Muscle of back (tissue), 11 donors: ENCODE results near the gene TXNRD2. TPM values are rescaled to one million over a fixed set of nuclear protein-coding genes. Genes with fewer than 3 reads are reported as not detected.
"Not testable (repeated sequence)": the region's sequence is repeated elsewhere in the genome, so short reads cannot be mapped to it uniquely, and the experiment has no call there.

Experiments used
- DNase-seq, 3 donors: peaks; one replicate each; pipeline versions ENCODE4 v3.0.0 to v3.0.0-alpha.2; 2013
- polyA plus RNA-seq, 10 donors: library from polyadenylated mRNA; unstranded; fragments of 120-200 nt; gene quantifications; one replicate each; pipeline ENCODE4 v1.2.1, GENCODE V29; 2013; ENCODE audit not compliant: insufficient read length in 10 of 10

The TXNRD2 gene
- polyA plus RNA-seq, 10 donors: 13.0 to 19.2 (median 15.0) TPM

GRCh38 chr22:19907902-19908301, 33.7 kb downstream of the TXNRD2 start:
- not testable (repeated sequence) for DNase-seq

DNA sequence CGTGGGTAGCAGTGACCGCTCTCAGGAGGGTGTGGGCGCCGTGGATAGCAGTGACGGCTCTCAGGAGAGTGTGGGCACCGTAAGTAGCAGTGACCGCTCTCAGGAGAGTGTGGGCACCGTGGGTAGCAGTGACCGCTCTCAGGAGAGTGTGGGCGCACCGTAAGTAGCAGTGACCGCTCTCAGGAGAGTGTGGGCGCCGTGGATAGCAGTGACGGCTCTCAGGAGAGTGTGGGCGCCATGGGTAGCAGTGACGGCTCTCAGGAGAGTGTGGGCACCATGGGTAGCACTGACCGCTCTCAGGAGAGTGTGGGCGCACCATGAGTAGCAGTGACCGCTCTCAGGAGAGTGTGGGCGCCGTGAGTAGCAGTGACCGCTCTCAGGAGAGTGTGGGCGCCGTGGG, 34.8 kb downstream of the TXNRD2 start:
- DNase-seq: not testable (repeated sequence)

- no peak for DNase-seq
These were observed 36.0 kb downstream of the TXNRD2 start for GRCh38 chr22:19905347-19906276.

DNA sequence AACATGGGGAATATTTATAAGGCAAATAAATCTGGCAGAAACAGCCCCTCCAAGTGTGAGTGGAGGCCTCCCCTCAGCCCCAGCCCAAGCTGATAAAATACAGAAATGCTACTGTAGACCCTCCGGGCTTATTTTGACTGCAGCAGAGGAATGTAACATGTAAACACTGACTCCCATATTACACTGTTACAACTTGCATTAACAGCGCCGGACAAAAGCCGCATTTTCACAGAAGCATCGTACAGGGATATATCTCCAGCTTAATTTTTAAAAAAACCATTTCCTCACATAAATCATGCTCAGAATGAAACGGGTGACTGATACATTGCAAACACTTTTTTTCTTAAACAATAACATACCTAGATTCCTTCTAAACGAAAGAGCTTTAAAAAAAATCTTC, 36.7 kb downstream of the TXNRD2 start:
- DNase-seq: no peak

DNA sequence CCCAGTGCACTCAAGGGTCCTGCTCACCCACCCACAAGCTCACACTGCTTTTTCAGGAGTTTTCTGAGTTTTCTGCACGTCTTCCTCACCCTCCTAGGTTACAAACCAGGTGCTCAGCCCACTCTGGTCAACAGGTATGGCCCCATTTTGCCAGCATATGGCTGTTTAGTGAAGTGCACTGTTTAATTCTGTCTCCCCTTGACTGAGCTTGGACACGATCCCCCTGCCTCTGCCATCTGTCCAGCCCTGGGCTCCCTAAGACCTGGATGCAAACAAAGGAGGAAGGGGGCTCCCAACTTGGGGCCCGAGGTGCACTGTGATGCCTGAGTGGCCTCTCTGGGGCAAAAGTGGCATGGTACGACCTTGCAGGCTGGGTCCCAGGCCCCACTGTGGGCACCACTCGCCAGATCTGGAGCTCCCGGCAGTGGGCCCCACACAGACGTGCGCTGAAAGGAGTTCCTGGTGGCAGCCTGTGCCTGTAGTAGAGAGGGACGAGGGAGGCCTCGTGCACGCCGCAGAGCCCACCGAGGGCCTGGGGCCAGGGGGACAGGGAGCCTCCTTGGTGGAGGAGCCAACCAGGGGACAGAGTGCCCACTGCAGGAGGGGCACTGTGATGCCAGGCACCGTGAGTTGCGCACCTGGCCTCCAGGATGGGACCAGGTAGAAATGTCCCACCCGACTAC, 37.3 kb downstream of the TXNRD2 start:
- DNase-seq: no peak

GRCh38 chr22:19903513-19903912, 38.1 kb downstream of the TXNRD2 start:
- no peak for DNase-seq

DNA sequence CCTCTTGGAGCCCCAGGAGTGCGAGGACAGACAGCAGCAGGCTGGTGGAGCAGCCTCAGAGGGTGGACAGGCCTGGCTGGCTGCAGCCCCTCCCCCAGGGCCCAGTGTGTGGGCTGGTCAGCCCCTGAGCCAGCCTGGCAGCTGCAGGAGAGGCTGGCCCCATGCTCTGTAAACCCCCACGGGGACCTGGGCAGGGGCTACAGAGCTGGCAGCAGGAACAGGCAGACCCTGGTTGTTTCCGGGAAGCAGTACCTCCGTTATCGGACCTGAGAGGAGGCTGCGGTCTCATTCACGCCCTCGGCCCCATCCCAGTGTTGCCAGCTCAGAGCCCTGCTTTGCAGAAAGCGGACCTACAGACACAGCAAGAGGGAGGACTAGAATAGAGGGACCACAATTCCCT, 38.6 kb downstream of the TXNRD2 start:
- DNase-seq: peak in 1 of 3 donors; percentile 53

- no peak for DNase-seq
These were observed 39.3 kb downstream of the TXNRD2 start for GRCh38 chr22:19902245-19902715.

DNA sequence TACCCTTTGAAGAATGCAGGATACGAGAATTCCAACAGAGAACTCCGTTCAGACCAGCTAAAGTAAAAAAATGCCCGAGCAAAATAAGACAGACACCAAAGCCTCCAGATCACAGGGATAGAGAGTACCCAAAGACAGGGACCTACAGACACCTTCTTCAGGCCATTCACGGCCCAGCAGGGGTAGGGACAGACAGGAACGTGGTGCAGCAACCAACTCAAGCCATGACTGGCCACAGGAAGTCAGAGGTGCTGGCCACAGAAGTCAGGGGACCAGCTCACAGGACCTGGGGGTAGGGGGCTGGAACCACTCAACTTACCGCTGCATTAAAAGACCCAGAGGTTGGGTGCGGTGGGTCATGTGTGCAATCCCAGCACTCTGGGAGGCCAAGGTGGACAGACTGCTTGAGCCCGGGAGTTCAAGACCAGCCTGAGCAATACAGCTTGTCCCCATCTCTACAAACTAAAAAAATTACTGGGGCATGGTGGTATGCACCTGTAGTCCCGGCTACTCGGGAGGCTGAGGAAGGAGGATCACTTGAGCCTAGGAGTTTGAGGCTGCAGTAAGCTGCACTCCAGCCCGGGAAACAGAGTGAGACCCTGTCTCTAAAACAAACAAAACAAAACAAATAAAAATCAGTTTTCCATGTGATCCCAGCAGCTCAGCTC, 39.9 kb downstream of the TXNRD2 start:
- no peak for DNase-seq

DNA sequence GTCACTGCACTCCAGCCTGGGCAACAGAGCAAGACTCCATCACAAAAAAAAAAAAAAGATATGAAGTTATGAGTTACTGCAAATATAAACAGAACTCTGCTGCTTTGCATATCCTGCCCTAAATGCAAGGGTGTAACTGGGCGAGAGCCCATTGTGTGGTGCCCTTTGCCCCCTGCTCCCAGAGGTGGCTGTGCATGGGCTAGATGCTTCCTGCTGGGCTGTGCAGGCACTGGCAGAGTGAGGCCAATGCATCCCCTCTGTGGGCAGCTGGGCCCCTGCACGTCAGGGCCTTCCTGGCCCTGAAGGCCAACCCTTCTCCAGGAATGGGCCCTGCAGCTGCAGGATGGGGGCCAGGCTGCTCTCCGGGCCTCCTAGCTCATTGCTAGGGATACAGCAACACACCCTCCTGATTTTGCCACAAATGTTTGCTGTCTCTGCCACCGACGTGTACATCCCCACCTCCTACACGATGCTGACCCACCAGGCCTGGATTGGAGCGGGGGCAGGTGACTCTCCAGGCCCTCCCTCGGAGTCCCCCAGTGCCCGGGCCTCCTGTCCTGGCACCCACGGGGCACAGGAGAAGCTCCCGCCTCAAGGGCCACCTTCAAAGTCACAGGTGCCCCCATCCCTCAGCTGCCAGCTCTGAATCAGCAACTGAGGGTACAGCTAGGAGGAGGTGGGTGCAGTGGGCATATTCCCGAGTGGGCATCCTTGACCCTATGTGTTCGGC, 40.7 kb downstream of the TXNRD2 start:
- no peak for DNase-seq

GRCh38 chr22:19898831-19899567, 42.6 kb downstream of the TXNRD2 start:
- no peak for DNase-seq

- no peak for DNase-seq
These were observed 43.5 kb downstream of the TXNRD2 start for GRCh38 chr22:19898145-19898544.

- no peak for DNase-seq
These were observed 43.9 kb downstream of the TXNRD2 start for GRCh38 chr22:19897726-19898125.

GRCh38 chr22:19896665-19897355, 44.8 kb downstream of the TXNRD2 start:
- no peak for DNase-seq

DNA sequence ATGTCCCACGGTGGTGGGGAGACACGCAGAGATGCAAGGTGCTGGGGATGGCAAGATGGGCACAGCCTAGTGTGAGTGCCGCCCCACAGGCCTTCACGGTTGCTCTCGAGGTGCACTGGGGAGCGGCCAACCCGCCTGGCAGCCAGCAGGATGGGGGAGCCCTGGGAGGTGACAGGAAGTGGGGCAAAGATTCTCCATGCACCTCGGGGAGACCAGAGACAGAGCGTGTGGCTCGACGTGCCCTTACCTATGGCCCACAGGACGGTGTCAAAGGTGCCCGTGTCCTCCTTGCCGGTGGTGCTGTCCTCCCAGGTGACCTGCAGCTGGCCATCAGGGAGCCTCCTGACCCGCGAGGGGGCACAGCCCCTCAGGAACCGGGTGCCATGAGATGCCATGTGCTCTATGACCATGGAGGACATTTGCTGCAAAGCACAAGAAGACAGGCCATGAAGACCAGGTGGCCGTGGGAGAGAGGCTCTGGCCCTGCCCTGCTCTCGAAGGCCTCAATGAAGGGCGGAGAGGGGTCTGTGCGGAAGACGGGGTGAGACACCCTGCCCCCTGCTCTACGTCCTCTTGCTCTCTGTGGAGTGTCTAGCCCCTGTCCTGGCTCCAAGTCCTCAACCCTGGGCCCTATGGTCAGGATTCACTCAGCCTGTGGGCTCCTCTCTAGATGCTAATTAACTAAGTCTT, 46.3 kb downstream of the TXNRD2 start:
- DNase-seq: no peak

DNA sequence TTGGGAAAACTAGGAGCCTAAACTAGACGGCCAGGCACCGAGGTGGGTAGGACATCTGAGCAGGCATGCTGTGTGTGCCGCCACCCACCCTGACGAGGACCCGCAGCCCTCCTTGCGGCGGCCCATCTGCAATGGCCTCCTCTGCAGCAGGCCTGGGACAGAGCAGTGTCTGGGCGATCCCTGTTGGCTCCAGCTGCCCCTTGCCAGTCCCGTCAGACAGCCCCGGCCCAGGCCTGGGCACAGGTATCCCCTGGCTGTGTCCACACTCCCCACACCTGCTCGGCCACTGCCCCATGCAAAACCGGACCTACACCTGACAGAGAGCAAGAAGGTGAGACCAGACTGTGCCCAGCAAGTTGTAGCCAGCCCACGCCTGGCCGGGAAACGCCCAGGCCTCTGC, 48.3 kb downstream of the TXNRD2 start:
- DNase-seq: no peak

GRCh38 chr22:19892925-19893324, 48.7 kb downstream of the TXNRD2 start:
- no peak for DNase-seq

DNA sequence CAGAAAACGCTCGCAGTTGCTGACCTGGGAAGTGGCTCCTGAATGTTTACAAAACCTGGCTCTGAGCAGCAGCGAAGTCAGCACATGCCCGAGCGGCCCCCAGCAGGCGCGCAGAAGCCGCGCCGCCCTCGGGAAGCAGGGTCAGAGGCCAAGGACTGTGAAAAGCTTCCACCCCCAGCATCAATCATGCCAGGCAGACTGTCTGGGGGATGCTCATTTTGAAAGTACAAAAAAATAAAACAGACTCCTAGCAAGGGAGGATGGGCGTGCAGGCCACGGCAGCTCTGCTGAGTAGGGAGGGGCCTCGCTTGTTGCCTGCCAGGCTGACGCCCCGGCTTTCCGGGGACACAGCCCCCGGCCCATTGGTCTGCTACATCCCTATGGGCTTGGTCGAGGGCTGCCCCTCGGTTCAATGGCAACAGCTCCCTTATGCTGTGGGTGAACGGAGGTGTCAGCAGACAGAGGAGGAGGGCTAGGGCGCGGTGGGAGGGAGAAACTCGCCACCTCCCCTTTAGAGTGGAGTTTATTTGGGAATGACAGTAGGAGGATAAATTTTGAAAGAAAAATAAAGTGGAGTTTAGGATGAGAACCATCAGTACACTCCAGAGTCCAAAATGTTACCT, 49.2 kb downstream of the TXNRD2 start:
- DNase-seq: no peak
